Mesothelial cell of epicardium (in vitro differentiated cells): Measurements from ENCODE around the gene PHACTR3. TPM values are rescaled to one million over a fixed set of nuclear protein-coding genes. Genes with fewer than 3 reads are reported as not detected.
A peak's percentile ranks its signal among the peaks of the same experiment; 100 is the strongest.

ENCODE experiments used
- DNase-seq, 2 experiments: peaks; one replicate each; pipeline ENCODE4 v3.0.0; 2021; ENCODE audit warnings: low spot score in 2 of 2; ENCODE audit not compliant: unreplicated experiment in 2 of 2
- H3K27ac Mint-ChIP-seq: 2 replicates; pipeline ENCODE4 v1.8.0; 2021; ENCODE audit warnings: mixed read lengths
- H3K27me3 Mint-ChIP-seq: 2 replicates; pipeline ENCODE4 v1.8.0; 2021; ENCODE audit warnings: low read depth, mixed read lengths
- H3K36me3 Mint-ChIP-seq: 2 replicates; pipeline ENCODE4 v1.8.0; 2021; ENCODE audit warnings: mixed read lengths
- H3K4me1 Mint-ChIP-seq: 2 replicates; pipeline ENCODE4 v1.8.0; 2021; ENCODE audit warnings: mixed read lengths
- H3K4me3 Mint-ChIP-seq: 2 replicates; pipeline ENCODE4 v1.8.0; 2021; ENCODE audit warnings: mild to moderate bottlenecking, moderate library complexity, mixed read lengths
- H3K9me3 Mint-ChIP-seq: 2 replicates; pipeline ENCODE4 v1.8.0; 2021; ENCODE audit warnings: mixed read lengths
- total RNA-seq: library from RNA; stranded (reverse); gene quantifications from 3 replicates; pipeline ENCODE4 v1.2.1, GENCODE V29; 2021
- TF ChIP-seq, protein P1 (sequence below): fragments of 200-600 bp; sonication (generic); IDR thresholded peaks from one replicate; pipeline ENCODE4 v1.5.0; 2021; ENCODE audit warnings: antibody characterized with exemption; ENCODE audit not compliant: unreplicated experiment

The PHACTR3 gene
- total RNA-seq, 1 donor from 2014 or later, result 0.16 TPM

DNA sequence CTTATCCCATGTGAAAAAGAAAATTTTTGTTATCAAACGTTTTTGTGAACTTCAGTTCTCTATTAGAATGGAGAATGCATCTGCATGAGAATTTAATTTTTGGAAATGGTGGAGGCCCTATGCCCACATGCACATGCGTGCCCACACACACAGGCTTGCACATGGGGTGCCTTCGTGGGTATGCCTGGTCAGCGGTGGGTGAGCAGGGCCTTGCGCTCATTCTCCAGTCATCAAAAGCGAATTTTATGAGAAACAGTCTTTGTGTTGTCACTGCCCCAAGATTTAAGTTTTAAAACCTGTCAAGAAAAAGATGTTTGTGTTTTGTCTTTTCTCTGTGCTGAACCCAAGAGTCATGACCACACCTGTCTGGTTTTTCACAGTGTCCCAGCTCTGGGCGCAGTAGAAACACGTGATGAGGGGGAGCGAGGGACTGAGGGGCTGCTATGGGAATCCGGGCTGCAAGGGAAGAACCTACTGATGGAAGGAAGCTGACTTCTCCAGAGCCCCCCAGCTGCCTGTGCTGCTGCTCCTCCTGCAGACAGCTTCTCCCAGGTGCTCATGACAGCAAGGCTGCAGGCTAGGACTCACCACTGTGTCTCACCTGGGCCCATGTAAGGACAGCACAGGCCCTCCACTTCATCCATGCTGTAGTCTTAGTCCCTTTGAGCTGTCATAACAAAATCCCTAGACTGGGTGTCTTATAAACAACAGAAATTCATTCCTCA lies 175.5 kb downstream of the PHACTR3 start:
- H3K4me1 Mint-ChIP-seq, result no peaks in the 10 kb centered on the region
- no peak overlapping the region for H3K27ac Mint-ChIP-seq
- TF ChIP-seq, protein P1, sequence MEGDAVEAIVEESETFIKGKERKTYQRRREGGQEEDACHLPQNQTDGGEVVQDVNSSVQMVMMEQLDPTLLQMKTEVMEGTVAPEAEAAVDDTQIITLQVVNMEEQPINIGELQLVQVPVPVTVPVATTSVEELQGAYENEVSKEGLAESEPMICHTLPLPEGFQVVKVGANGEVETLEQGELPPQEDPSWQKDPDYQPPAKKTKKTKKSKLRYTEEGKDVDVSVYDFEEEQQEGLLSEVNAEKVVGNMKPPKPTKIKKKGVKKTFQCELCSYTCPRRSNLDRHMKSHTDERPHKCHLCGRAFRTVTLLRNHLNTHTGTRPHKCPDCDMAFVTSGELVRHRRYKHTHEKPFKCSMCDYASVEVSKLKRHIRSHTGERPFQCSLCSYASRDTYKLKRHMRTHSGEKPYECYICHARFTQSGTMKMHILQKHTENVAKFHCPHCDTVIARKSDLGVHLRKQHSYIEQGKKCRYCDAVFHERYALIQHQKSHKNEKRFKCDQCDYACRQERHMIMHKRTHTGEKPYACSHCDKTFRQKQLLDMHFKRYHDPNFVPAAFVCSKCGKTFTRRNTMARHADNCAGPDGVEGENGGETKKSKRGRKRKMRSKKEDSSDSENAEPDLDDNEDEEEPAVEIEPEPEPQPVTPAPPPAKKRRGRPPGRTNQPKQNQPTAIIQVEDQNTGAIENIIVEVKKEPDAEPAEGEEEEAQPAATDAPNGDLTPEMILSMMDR, result no peak
- H3K36me3 Mint-ChIP-seq, result no peaks in the 10 kb centered on the region
- peaks cover 32% of the 10 kb centered on the region for H3K27me3 Mint-ChIP-seq
- no peak overlapping the region for H3K4me3 Mint-ChIP-seq
- no peaks in the 10 kb centered on the region for H3K9me3 Mint-ChIP-seq
- DNase-seq, result peak in 1 of 2 experiments; percentile 17

- TF ChIP-seq, protein P1, result no peak
- peak in 1 of 2 experiments; percentile 3 for DNase-seq
- H3K36me3 Mint-ChIP-seq, result no peaks in the 10 kb centered on the region
- no peaks in the 10 kb centered on the region for H3K4me1 Mint-ChIP-seq
- H3K4me3 Mint-ChIP-seq, result no peak overlapping the region
- no peaks in the 10 kb centered on the region for H3K9me3 Mint-ChIP-seq
- H3K27me3 Mint-ChIP-seq, result peaks cover 38% of the 10 kb centered on the region
- H3K27ac Mint-ChIP-seq, result no peak overlapping the region
Observed at GRCh38 chr20:59780494-59781185, 176.3 kb downstream of the PHACTR3 start.

DNA sequence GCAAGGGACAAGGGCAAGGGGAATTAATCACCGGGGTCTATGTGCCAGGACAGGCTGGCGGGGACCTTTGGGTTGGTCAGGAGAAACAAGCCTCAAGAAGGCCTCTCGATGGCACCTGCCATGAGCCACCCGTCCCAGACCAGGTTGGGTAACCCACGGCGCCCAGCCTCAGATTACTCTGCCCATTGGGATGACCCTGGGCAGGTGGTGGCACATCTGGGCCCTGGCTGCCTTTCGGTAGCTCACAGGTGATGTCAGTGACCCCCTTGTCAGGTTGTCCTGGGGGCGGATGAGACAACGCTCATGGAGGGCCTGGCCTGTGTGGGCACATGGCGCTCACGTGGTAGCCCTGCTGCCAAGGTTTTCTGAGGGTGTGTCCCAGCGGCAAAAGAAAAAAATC lies 176.9 kb downstream of the PHACTR3 start:
- Mint-ChIP-seq H3K27me3 (peaks cover 40% of the 10 kb centered on the region), H3K9me3 (no peaks in the 10 kb centered on the region), H3K4me1 (no peaks in the 10 kb centered on the region), H3K27ac (no peak overlapping the region), H3K36me3 (no peaks in the 10 kb centered on the region), H3K4me3 (no peak overlapping the region)
- peak in 1 of 2 experiments; percentile 19 for DNase-seq
- TF ChIP-seq, protein P1, result no peak

DNA sequence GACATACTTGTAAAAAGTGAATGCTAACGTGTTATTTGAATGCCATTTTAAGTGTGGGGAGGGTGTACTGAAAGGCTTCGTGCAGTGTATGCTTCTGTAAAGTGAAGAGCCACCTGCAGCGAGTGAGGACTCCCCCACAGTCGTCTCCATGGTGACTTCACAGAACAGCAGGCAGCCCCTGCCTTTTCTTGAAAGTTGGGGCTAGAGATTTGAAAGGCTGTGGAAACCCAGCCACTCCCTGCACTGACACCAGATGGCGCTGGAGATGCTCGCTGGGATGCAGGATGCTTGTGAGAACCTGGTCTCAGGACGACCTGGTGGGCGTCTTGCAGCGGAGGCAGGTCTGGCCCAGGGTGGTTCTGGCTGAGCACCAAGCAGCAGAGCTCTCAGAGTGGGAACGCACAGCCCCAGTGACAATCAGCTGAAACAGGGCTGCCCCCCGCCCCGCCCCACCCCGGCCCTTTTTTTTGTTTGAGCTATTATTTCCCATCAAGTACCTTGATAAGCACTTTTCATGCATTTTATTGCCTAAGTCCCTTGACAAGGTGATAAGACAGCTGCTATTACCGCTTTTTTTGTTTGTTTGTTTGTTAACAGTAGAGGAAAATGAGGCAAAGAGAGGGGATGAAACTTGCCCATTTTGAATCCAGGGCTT lies 178.8 kb downstream of the PHACTR3 start:
- no peak overlapping the region for H3K4me3 Mint-ChIP-seq
- H3K27me3 Mint-ChIP-seq, result peaks cover 41% of the 10 kb centered on the region
- TF ChIP-seq, protein P1, result peak; percentile 59
- no peaks in the 10 kb centered on the region for H3K36me3 Mint-ChIP-seq
- H3K4me1 Mint-ChIP-seq, result no peaks in the 10 kb centered on the region
- DNase-seq, result peak in 1 of 2 experiments; percentile 70
- H3K27ac Mint-ChIP-seq, result no peak overlapping the region
- no peaks in the 10 kb centered on the region for H3K9me3 Mint-ChIP-seq

GRCh38 chr20:59783641-59784010 lies 179.3 kb downstream of the PHACTR3 start:
- TF ChIP-seq, protein P1, result no peak
- no peak overlapping the region for H3K4me3 Mint-ChIP-seq
- no peak overlapping the region for H3K27ac Mint-ChIP-seq
- H3K9me3 Mint-ChIP-seq, result no peaks in the 10 kb centered on the region
- H3K4me1 Mint-ChIP-seq, result no peaks in the 10 kb centered on the region
- H3K27me3 Mint-ChIP-seq, result peaks cover 41% of the 10 kb centered on the region
- peak in 1 of 2 experiments; percentile 17 for DNase-seq
- no peaks in the 10 kb centered on the region for H3K36me3 Mint-ChIP-seq
